GM10266 (cell line): ENCODE data around the gene ELFN1.

Experiments used
- DNase-seq: peaks from one replicate; pipeline ENCODE4 v3.0.0; 2012; ENCODE audit errors: extremely low spot score
- TF ChIP-seq, protein P1 (sequence below): IDR thresholded peaks from 2 replicates; pipeline ENCODE4 v1.5.1; 2012; ENCODE audit warnings: mild to moderate bottlenecking, low read depth; ENCODE audit not compliant: control insufficient read depth, insufficient read depth; ENCODE audit errors: missing control alignments

ELFN1 gene

DNA sequence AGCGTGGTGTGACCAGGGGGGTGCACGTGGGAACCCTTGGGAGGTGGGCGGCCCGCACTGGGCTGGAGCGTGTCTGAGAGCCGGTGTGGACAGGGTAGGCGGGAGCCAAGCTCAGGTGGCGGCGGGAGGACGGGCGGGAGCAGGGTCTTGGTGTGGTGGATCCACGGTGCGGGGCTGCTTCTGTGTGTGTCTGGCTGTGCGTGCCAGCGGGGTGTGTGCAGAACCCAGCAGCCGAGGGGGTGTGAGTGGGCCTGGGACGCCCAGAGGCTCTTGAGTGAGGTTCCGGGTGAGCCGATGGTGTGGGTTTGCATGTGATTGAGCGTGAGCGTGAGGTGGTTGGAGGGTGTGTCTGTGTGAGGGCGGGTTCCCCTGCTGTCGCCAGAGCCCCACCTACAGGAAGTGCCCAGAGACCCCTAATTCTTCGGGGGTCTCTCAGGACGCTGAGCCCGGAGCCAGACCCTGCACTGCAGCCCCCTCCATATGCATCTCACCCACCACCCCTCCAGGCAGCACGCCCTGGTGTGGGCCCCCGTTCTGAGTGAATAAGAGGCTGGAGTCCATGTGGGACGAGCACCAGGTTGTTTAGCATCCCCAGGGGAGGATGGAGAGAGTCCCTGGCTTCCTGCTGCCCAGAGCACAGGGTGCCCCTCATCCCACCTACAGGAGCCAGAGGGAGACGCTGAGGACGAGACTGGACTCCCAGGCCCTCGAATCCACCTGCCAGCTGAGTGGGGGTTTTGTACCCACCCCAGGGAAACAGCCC, 78.2 kb downstream of the ELFN1 start:
- TF ChIP-seq, protein P1, sequence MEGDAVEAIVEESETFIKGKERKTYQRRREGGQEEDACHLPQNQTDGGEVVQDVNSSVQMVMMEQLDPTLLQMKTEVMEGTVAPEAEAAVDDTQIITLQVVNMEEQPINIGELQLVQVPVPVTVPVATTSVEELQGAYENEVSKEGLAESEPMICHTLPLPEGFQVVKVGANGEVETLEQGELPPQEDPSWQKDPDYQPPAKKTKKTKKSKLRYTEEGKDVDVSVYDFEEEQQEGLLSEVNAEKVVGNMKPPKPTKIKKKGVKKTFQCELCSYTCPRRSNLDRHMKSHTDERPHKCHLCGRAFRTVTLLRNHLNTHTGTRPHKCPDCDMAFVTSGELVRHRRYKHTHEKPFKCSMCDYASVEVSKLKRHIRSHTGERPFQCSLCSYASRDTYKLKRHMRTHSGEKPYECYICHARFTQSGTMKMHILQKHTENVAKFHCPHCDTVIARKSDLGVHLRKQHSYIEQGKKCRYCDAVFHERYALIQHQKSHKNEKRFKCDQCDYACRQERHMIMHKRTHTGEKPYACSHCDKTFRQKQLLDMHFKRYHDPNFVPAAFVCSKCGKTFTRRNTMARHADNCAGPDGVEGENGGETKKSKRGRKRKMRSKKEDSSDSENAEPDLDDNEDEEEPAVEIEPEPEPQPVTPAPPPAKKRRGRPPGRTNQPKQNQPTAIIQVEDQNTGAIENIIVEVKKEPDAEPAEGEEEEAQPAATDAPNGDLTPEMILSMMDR, result no peak
- no peak for DNase-seq

DNA sequence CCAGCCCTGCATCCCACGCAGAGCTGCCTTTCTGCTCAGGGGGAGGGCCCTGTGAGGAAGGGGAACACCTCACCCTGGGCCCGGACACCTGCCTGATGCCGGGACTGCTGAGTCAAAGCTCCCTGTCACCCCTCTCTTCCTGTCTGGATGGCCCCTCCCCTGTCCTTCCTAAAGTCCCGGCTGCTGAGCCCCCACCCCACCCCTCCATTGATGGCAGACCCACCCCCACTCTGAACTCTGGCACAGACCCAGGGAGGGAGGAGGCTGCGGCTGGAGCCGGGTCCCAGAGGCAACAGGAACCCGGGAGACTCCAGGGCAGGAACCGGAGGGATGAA, 78.7 kb downstream of the ELFN1 start:
- no peak for DNase-seq
- TF ChIP-seq, protein P1, result no peak

- DNase-seq, result no peak
- TF ChIP-seq, protein P1, result no peak
These were observed 79.3 kb downstream of the ELFN1 start for GRCh38 chr7:1749351-1749863.

GRCh38 chr7:1749864-1750466, 79.9 kb downstream of the ELFN1 start:
- DNase-seq, result no peak
- TF ChIP-seq, protein P1, result no peak

GRCh38 chr7:1750541-1751021, 80.5 kb downstream of the ELFN1 start:
- no peak for DNase-seq
- TF ChIP-seq, protein P1, result no peak

DNA sequence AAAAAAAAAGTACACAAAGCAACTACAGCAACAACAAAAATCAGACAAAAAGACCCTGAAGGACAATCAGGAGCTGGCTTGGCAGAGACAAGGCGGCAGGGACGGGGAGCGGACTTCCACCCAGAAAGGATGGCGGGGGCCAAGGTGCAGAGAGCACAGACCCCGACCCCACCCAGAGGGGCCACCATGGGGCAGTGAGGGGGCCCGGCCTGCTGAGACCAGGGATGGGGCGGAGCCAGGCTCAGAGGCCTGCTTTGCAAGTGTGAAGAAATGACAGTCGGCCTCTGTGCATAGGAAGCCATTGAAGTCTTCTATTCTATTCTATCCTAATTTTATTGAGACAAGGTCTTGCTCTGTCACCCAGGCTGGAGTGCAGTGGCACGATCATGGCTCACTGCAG, 82.0 kb downstream of the ELFN1 start:
- TF ChIP-seq, protein P1, result no peak
- no peak for DNase-seq
